HG03196 (cell line): ENCODE results near the gene PAM.
A peak's percentile ranks its signal among the peaks of the same experiment; 100 is the strongest.

ENCODE experiments used
- ATAC-seq: cut with Tn5 transposase; IDR thresholded peaks from one replicate; pipeline ENCODE4 v1.9.1; 2021; ENCODE audit not compliant: unreplicated experiment

The PAM gene

DNA sequence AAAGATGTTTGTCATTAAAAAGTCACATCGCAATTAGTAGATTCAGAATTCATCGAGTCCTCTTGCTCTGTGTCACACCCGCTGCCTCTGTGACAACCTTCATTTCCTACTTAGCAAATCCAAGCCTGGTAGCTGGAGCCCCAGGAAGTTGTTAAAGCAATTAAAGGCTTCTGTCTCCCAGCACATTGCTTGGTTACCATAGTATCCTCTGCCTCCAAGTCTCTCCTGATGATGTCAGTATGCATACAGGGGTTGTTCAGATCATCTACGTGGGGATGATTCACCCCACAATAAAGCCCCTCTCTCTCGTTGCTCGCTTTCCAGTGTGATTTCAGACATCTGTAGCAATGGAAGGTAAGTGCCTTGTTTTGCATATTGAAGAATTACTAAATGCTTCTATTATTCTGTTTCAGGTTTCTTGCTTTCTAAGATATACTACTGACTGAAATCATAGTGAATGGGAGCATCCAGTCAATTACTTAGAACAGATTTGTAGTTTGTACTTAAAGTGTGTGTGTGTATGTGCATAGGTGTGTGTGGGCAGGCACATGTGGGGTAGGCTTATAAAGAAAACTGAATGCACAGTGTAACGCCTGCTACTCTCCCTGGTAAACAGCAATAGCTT is 52.9 kb downstream of the PAM start:
- ATAC-seq: no peak

- no peak for ATAC-seq
Observed at GRCh38 chr5:102809033-102809432, 53.9 kb downstream of the PAM start.

DNA sequence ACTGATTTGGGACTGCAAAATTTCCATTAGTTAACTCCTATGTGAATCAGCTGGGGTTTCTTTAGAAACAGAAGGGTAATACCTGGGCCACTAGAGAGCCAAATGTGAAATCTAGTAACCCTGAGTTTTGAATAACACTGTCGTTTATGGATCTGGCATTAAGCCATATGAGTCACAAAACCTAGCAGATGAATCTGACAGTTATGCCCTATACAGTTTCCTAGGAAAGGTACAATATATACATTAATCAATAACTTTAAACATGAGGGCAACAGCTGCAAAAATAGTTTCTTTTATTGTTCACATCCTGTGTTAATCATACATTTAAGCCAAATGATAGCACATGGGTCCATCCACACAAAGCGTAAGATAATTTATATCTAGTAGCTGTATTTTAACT is 56.9 kb downstream of the PAM start:
- ATAC-seq: peak; percentile 47

- no peak for ATAC-seq
Observed at GRCh38 chr5:102813740-102814139, 58.6 kb downstream of the PAM start.

DNA sequence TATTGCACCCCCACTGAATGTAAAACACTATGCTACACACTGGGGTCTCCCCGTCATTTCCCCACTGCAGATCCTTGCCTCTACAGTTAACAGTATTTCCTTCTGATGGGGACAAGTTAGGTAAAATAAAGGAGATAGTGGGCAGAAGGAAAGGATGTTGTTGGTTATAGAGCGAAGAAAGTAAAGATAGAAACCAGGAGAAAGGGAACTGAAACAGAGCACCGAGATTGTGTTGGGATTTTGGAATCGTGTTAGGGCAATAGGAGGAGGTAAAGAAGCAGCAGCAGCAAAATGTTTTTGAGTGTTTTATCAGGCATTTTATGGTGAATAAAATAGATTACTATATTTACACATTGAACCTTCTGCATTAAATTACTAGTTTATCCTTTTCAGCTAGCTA is 60.0 kb downstream of the PAM start:
- no peak for ATAC-seq

GRCh38 chr5:102815540-102816332 is 60.6 kb downstream of the PAM start:
- ATAC-seq: no peak

DNA sequence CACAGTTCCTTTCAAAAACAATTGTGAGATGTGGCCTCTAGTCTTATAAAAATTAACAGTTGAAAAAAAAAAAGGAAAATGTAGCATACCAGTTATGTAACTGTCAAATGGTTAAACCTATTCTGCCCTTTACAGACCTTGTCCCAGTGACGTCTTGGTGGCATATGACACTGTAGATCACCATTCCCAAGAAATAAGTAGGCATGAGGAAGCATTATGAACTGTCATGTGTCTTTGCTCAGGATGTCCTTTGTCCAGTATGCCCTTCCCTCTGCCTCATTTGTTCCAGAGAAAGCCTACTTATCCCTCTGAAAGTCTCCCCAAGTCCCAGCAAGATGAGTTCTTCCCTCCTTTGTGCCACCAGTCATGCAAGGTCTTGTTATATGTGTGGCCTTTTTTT is 63.2 kb downstream of the PAM start:
- no peak for ATAC-seq

DNA sequence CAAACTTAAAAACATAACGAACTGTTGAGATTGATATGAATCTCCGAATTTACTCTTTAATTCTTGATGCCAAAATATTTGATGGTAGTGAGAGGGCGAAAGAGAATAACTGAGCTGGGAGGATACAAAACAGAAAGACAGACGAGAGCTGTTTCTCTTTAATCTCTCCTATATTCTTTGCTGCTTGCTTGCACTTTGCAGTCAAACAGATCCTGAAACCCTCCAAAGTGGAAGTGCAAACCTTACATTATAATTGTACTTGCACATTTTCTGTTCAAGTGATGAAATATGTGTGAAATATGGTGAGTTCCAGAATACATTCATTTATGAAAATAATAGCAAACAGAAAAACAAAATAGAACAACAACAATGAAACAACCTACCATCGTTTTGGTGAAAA is 63.8 kb downstream of the PAM start:
- no peak for ATAC-seq

- no peak for ATAC-seq
Observed at GRCh38 chr5:102819634-102820033, 64.5 kb downstream of the PAM start.

GRCh38 chr5:102823441-102823874 is 68.4 kb downstream of the PAM start:
- ATAC-seq: no peak

DNA sequence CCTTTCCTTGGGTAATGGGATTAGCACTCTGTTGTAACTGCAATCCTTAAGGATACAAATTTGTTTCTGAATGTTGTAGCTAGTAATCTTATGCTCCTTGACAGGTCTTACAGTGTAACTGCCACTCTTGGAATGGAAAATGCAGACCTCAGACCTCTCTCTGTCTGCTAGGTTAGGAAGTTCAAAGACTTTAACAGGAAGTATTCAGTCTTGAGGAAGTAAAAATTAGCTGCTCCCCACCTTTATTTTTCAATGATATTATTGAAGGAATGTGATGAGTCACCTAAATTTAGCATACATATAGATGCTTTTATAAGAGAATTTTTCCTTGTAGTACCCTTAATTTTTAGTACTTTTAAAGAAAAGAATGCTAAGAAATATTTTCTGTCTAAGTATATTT is 71.5 kb downstream of the PAM start:
- no peak for ATAC-seq

GRCh38 chr5:102830241-102830640 is 75.1 kb downstream of the PAM start:
- ATAC-seq: no peak

GRCh38 chr5:102832445-102832844 is 77.3 kb downstream of the PAM start:
- peak; percentile 58 for ATAC-seq

DNA sequence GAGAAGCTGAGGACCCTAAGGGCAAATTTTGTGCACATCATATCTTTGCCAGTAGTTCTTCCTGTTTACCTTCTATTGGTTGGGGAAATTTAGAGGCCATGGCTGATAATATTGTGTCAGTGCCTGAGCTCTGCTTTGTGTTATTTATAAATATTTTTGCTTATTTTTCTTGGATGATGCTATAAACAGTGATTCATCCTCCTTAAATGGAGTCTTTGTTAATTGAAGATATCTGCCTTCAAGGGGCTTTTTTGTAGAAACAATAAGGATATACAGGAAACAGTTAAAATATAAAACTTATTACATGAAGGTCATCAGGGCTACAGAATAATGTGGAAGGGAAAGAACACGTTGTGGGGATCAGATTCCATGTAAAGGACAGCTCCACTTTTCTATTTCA is 78.0 kb downstream of the PAM start:
- no peak for ATAC-seq

- ATAC-seq: no peak
Observed at GRCh38 chr5:102834438-102834964, 79.4 kb downstream of the PAM start.

DNA sequence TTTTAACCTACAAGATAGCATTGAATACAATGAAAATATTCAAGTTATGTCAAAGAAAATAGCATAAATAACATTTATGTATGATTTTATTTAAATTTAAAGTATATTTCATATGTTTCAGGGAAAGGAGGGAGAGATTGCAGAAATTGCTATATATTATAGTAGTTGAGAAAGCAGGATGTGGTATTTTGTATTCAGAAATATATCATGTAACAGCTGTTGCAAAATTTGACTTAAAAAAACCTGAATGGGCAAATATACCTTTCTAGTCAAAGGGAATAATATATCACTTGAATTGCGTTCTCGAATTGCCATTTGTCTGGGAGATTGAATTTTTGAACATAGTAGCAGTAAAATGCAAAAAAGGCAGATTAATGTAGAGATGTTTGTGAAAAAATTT is 80.6 kb downstream of the PAM start:
- ATAC-seq: no peak

- ATAC-seq: no peak
Observed at GRCh38 chr5:102841021-102841420, 85.9 kb downstream of the PAM start.

DNA sequence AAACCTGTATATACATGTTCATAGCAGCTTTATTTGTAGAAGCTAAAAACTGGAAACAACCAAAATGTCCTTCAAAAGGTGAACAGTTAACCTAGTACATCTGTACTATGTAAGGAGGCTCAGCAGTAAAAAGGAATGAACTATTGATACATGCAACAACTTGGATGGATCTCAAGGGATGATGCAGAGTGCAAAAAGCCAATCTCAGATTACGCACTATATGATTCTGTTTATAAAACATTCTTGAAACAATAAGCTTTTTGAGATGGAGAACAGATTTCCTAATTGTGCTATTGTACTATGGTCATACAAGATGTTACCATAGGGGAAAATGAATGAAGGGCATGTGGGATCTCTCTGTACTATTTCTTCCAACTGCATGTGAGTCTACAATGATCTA is 88.9 kb downstream of the PAM start:
- ATAC-seq: no peak

DNA sequence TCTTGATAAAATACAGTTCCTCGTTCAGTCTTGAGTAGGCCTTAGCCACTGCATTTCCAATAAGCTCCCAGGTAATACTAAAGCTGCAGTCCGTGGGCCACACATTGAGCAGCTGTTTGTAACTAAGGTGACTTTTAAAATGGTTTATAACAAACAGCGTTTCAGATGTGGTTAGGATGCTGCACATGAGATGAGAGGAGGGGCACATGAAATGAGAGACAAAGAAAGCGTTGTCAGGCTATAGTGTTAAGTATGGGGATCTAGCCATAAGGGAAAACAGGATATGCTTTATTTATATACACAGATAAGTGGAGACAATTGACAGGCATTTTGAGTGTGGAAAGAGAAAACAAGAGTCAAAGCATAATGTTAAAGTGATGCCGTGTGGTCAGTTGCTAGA is 89.9 kb downstream of the PAM start:
- no peak for ATAC-seq

- no peak for ATAC-seq
Observed at GRCh38 chr5:102850503-102850902, 95.4 kb downstream of the PAM start.

DNA sequence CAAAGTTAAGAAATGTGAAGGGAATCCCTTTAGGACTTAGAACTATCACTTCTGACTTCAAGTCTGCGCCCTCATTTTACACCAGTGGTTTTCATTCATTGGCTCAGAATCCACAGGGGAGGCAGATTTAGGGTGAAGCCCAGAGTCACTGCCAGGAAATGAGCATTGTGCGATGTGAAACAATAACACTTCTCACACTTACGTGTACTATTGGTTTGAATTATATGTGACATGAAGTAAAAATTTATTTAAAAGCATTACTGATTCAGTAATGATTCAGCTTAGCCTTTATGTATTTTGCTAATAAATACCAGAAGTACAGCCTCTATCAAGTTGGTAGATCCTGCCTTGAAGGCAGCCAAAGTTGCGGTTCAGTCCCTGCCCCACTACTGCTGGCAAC is 98.6 kb downstream of the PAM start:
- no peak for ATAC-seq

- no peak for ATAC-seq
Observed at GRCh38 chr5:102855681-102856388, 100.7 kb downstream of the PAM start.
